ENCODE data around the gene CACNG4. TPM values are rescaled to one million over a fixed set of nuclear protein-coding genes. Genes with fewer than 3 reads are reported as not detected.

CACNG4 gene
- total RNA-seq, 1 donor from 2014 or later, result not detected

GRCh38 chr17:67041531-67041930 lies 77.0 kb downstream of the CACNG4 start:
- intact Hi-C loops (cut with micrococcal nuclease), result no loop called here

GRCh38 chr17:67041941-67042899 lies 77.7 kb downstream of the CACNG4 start:
- intact Hi-C loops (cut with micrococcal nuclease), result no loop called here

- intact Hi-C loops (cut with micrococcal nuclease), result no loop called here
Observed at GRCh38 chr17:67043283-67043682, 78.8 kb downstream of the CACNG4 start.

- intact Hi-C loops (cut with micrococcal nuclease), result no loop called here
Observed at GRCh38 chr17:67044016-67044772, 79.7 kb downstream of the CACNG4 start, which contains the start of gene CACNG1. Gene CACNG1 (plus strand): TSS chr17:67044554. CDS start chr17:67044661, 107 bp downstream.

- intact Hi-C loops (cut with micrococcal nuclease), result no loop called here
Observed at GRCh38 chr17:67044940-67045339, 80.4 kb downstream of the CACNG4 start.

GRCh38 chr17:67046398-67046797 lies 81.9 kb downstream of the CACNG4 start:
- intact Hi-C loops (cut with micrococcal nuclease), result no loop called here

- intact Hi-C loops (cut with micrococcal nuclease), result no loop called here
Observed at GRCh38 chr17:67047382-67047781, 82.9 kb downstream of the CACNG4 start.

- intact Hi-C loops (cut with micrococcal nuclease), result no loop called here
Observed at GRCh38 chr17:67049025-67049739, 84.7 kb downstream of the CACNG4 start.

GRCh38 chr17:67050066-67050465 lies 85.6 kb downstream of the CACNG4 start:
- intact Hi-C loops (cut with micrococcal nuclease), result no loop called here

GRCh38 chr17:67050471-67051154 lies 86.1 kb downstream of the CACNG4 start:
- intact Hi-C loops (cut with micrococcal nuclease), result no loop called here

GRCh38 chr17:67051155-67051538 lies 86.6 kb downstream of the CACNG4 start:
- intact Hi-C loops (cut with micrococcal nuclease), result no loop called here

- intact Hi-C loops (cut with micrococcal nuclease), result no loop called here
Observed at GRCh38 chr17:67051837-67052236, 87.3 kb downstream of the CACNG4 start.

- intact Hi-C loops (cut with micrococcal nuclease), result no loop called here
Observed at GRCh38 chr17:67052720-67053437, 88.4 kb downstream of the CACNG4 start.

- intact Hi-C loops (cut with micrococcal nuclease), result no loop called here
Observed at GRCh38 chr17:67053438-67054000, 89.0 kb downstream of the CACNG4 start.

- intact Hi-C loops (cut with micrococcal nuclease), result no loop called here
Observed at GRCh38 chr17:67054011-67054591, 89.6 kb downstream of the CACNG4 start.

- intact Hi-C loops (cut with micrococcal nuclease), result no loop called here
Observed at GRCh38 chr17:67054608-67055007, 90.1 kb downstream of the CACNG4 start.

- intact Hi-C loops (cut with micrococcal nuclease), result no loop called here
Observed at GRCh38 chr17:67055041-67055443, 90.5 kb downstream of the CACNG4 start.

- intact Hi-C loops (cut with micrococcal nuclease), result no loop called here
Observed at GRCh38 chr17:67055811-67056745, 91.6 kb downstream of the CACNG4 start.

Measured in T-helper 1 cell treated with Interleukin-12 subunit alpha and Interleukin-12 subunit beta and Interleukin-4 antibody, amounts not matched to agents 30 ng/mL and 1 ng/mL, for 36 hours (primary cell).